Keratinocyte (primary cell): Measurements from ENCODE around the gene GZF1. TPM values are rescaled to one million over a fixed set of nuclear protein-coding genes. Genes with fewer than 3 reads are reported as not detected.

Experiments
- DNase-seq: peaks from one replicate; pipeline ENCODE4 v3.0.0-alpha.2; 2011; ENCODE audit warnings: low read depth, missing footprints, low spot score
- FAIRE-seq: peaks from 2 replicates; lab custom pipeline; 2011; peaks lifted over from hg19 to GRCh38; lab: Jason Lieb, UNC
- H2AFZ ChIP-seq: 2 replicates; pipeline ENCODE4 v1.6.0; 2012; ENCODE audit warnings: low read length, control low read depth, inconsistent platforms; ENCODE audit not compliant: control insufficient read depth
- H3K27ac ChIP-seq: 2 replicates; pipeline ENCODE4 v1.5.1; 2011; ENCODE audit warnings: low read length; ENCODE audit not compliant: control insufficient read depth, insufficient read depth
- H3K27me3 ChIP-seq: 3 replicates; pipeline ENCODE4 v1.6.0; 2011; ENCODE audit warnings: low read length; ENCODE audit not compliant: control insufficient read depth, insufficient read depth; ENCODE audit errors: extremely low read depth
- H3K36me3 ChIP-seq, 2 experiments: 2 replicates in 1 of 2; 3 replicates in 1 of 2; pipeline ENCODE4 v1.5.1; 2011; ENCODE audit warnings: low read length in 2 of 2, mild to moderate bottlenecking in 1 of 2; ENCODE audit not compliant: control insufficient read depth in 2 of 2, insufficient read depth in 2 of 2; ENCODE audit errors: extremely low read depth in 1 of 2
- H3K4me1 ChIP-seq: 3 replicates; pipeline ENCODE4 v1.5.1; 2011; ENCODE audit warnings: low read length; ENCODE audit not compliant: control insufficient read depth, insufficient read depth; ENCODE audit errors: extremely low read depth
- H3K4me2 ChIP-seq: 3 replicates; pipeline ENCODE4 v1.6.0; 2011; ENCODE audit warnings: low read depth, low read length; ENCODE audit not compliant: control insufficient read depth, insufficient read depth; ENCODE audit errors: extremely low read depth
- H3K4me3 ChIP-seq, 3 experiments: fragments of 200-600 bp in 1 of 3; sonication (generic) in 1 of 3; 2 replicates in 2 of 3; 3 replicates in 1 of 3; pipeline ENCODE4 v1.5.1; 2011 to 2016; ENCODE audit warnings: low read length in 3 of 3, mild to moderate bottlenecking in 3 of 3, control low read depth in 2 of 3, inconsistent platforms in 1 of 3, low read depth in 1 of 3, mixed read lengths in 1 of 3, mixed run types in 1 of 3, moderate library complexity in 1 of 3; ENCODE audit not compliant: control insufficient read depth in 2 of 3, insufficient read depth in 2 of 3; ENCODE audit errors: extremely low read depth in 1 of 3
- H3K79me2 ChIP-seq: 2 replicates; pipeline ENCODE4 v1.6.0; 2012; ENCODE audit warnings: low read length; ENCODE audit not compliant: control insufficient read depth, insufficient read depth
- H3K9ac ChIP-seq: 3 replicates; pipeline ENCODE4 v1.6.0; 2011; ENCODE audit warnings: low read length; ENCODE audit not compliant: control insufficient read depth, insufficient read depth; ENCODE audit errors: extremely low read depth
- H3K9me1 ChIP-seq: 3 replicates; pipeline ENCODE4 v1.6.0; 2011; ENCODE audit warnings: low read length; ENCODE audit not compliant: control insufficient read depth, insufficient read depth; ENCODE audit errors: extremely low read depth
- H3K9me3 ChIP-seq: 2 replicates; pipeline ENCODE4 v1.5.1; 2012; ENCODE audit warnings: low read depth, low read length; ENCODE audit not compliant: control insufficient read depth
- H4K20me1 ChIP-seq: 3 replicates; pipeline ENCODE4 v1.6.0; 2011; ENCODE audit warnings: low read length; ENCODE audit not compliant: control insufficient read depth, insufficient read depth; ENCODE audit errors: extremely low read depth
- EZH2 ChIP-seq: IDR thresholded peaks from one replicate; pipeline ENCODE4 v1.6.1; 2012; ENCODE audit warnings: inconsistent platforms, mild to moderate bottlenecking, low read length, moderate library complexity
- dilution Hi-C: fragments of 300-500 bp; cut with MboI; formaldehyde crosslinking; loops from one replicate; pipeline ENCODE4 v1.7.0; 2020; ENCODE audit warnings: low sequenced_read_pairs; ENCODE audit not compliant: extremely low pct_ligation_motif_present
- polyA minus RNA-seq, 3 experiments: library from RNA; depleted of rRNA, polyadenylated mRNA; stranded (reverse); fragments of >200 nt; gene quantifications; 1 replicate in 1 of 3; 2 replicates in 1 of 3; 3 replicates in 1 of 3; pipeline ENCODE4 v1.2.3, GENCODE V29; 2011
- polyA plus RNA-seq, 5 experiments: library from polyadenylated mRNA; depleted of rRNA in 3 of 5; stranded (reverse) in 3 of 5; stranded (forward) in 1 of 5; unstranded in 1 of 5; fragments of >200 nt; gene quantifications; 1 replicate in 1 of 5; 2 replicates in 3 of 5; 3 replicates in 1 of 5; pipeline versions ENCODE4 v1.2.1 to v1.2.3, GENCODE V29; 2011 to 2012; ENCODE audit warnings: missing spikeins in 2 of 5, low read depth in 1 of 5, low replicate concordance in 1 of 5
- TF ChIP-seq, protein P1 (sequence below), 3 experiments: IDR thresholded peaks in 1 of 3; conservative IDR thresholded peaks in 1 of 3; optimal IDR thresholded peaks in 1 of 3; 2 replicates in 2 of 3; 3 replicates in 1 of 3; pipeline versions ENCODE3 to v1.5.1; 2011; ENCODE audit warnings: low read length in 3 of 3, mild to moderate bottlenecking in 3 of 3, moderate library complexity in 2 of 3, control low read depth in 1 of 3, inconsistent platforms in 1 of 3; ENCODE audit not compliant: insufficient read depth in 2 of 3; ENCODE audit errors: extremely low read depth in 1 of 3

GZF1 gene
- 9.8 to 12.4 TPM (median 11.7 TPM) in 3 replicates for polyA plus RNA-seq
- polyA plus RNA-seq (2011; ENCODE audit: low read depth): 8.0 TPM
- 11.5 and 13.0 TPM in 2 replicates for polyA plus RNA-seq (2011; cell fraction: cytosol; rRNA removed)
- 19.2 and 21.6 TPM in 2 replicates for polyA plus RNA-seq (2011; cell fraction: nucleus; rRNA removed)
- 8.0 and 9.3 TPM in 2 replicates for polyA plus RNA-seq (2012; ENCODE audit: low replicate concordance)
- 12.6 to 42.5 TPM (median 27.9 TPM) in 3 replicates for polyA minus RNA-seq
- polyA minus RNA-seq (2011; cell fraction: cytosol; rRNA and poly(A)+ RNA removed): 21.5 TPM
- polyA minus RNA-seq (2011; cell fraction: nucleus; rRNA and poly(A)+ RNA removed): 12.1 and 22.9 TPM in 2 replicates

DNA sequence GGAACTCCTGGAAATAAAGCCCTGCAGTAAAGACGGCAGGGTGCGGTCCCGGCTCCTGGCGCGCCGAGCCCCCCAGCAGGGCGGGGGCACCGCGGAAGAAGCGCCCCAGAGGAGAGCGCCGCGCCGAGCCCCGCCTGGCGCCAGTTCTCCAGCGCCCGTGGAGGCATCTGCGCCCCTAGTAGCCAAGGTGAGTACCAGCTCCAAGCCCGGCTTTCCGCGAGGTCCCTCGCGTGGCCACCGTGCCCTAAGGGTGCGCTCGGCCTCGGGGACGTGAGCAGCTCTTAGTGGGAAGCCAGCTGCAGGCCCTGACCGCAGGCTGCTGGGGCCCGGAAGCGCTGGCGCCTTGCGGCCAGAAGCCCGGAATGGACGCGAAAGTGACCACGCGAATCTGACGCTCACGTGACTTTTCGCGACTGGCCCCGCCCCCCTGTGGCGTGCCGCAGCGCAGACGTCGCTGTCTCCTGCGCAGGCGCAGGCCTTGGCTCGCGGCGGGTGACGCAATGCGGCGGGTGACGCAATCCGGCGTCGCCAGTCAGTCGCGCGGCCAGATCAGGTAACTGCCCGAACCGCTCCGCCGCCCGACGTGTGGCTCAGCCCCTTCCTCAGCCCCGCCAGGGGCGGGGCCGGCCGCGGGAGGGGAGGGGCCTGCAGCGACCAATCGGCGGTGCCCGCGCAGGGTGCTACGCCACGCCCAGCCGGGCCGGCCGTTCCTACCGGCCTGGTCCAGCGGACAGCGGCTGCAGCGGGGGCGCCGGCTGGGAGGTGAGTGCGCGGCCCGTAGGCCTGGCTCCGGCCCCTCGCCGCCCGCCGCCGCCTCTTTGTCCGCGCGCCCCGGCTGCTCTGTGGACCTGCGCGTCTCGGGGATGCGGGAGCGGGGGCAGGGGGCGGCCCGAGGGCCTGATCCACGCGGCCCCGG, at the start of gene GZF1:
Gene GZF1 (plus strand): TSS at position 707 of the 916 bp plus-strand sequence. CDS start 2,202 bp downstream, outside the sequence.
- H3K4me3 ChIP-seq: peak within 1 kb of the TSS; percentile 83 to 87 (median 86)
- peak within 1 kb of the TSS; percentile 84 for H3K27ac ChIP-seq
- FAIRE-seq: no peak
- dilution Hi-C loops: no loop called here
- no peaks in the 10 kb centered on the region for H3K27me3 ChIP-seq
- DNase-seq: peak; percentile 92
- H3K9me1 ChIP-seq: no peaks in the 10 kb centered on the region
- peak within 1 kb of the TSS; percentile 86 for H2AFZ ChIP-seq
- no peaks in the 10 kb centered on the region for H3K9me3 ChIP-seq
- peaks cover 4 to 17% of the 10 kb centered on the region in 2 experiments for H3K36me3 ChIP-seq
- H3K4me2 ChIP-seq: peak within 1 kb of the TSS; percentile 92
- peaks cover 8% of the 10 kb centered on the region for H4K20me1 ChIP-seq
- H3K4me1 ChIP-seq: peaks cover 30% of the 10 kb centered on the region
- peak within 1 kb of the TSS; percentile 96 for H3K9ac ChIP-seq
- TF ChIP-seq, protein P1, sequence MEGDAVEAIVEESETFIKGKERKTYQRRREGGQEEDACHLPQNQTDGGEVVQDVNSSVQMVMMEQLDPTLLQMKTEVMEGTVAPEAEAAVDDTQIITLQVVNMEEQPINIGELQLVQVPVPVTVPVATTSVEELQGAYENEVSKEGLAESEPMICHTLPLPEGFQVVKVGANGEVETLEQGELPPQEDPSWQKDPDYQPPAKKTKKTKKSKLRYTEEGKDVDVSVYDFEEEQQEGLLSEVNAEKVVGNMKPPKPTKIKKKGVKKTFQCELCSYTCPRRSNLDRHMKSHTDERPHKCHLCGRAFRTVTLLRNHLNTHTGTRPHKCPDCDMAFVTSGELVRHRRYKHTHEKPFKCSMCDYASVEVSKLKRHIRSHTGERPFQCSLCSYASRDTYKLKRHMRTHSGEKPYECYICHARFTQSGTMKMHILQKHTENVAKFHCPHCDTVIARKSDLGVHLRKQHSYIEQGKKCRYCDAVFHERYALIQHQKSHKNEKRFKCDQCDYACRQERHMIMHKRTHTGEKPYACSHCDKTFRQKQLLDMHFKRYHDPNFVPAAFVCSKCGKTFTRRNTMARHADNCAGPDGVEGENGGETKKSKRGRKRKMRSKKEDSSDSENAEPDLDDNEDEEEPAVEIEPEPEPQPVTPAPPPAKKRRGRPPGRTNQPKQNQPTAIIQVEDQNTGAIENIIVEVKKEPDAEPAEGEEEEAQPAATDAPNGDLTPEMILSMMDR (optimal IDR thresholded peaks at IDR 0.05 in 1 of 3, IDR thresholded peaks at IDR 0.05 in 1 of 3, conservative IDR thresholded peaks at IDR 0.05 in 1 of 3; ENCODE audit: extremely low read depth in 1 of 3, insufficient read depth in 2 of 3, low read length in 3 of 3): peak in 1 of 3 experiments; percentile 2
- no peak for TF ChIP-seq EZH2
- peaks cover 44% of the 10 kb centered on the region for H3K79me2 ChIP-seq

DNA sequence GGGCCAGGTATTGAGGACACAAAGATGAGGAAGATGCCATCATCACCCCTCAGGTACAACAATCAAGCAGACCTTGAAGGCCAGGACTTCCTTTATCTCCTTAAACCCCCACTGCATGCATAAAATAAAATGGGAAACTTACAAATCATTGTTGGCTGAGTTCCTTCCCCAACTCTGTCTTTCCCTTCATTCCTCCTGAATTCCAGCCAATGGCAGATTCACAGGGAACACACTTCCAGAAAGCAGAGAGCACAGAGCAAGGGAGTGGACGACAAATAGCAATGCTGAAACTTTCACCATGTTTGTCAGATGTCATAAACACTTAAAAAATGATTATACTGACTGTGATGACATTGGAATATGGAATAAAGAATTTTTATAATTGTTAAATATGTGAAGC, 48.7 kb upstream of the GZF1 start:
- Histone ChIP-seq H3K36me3 (no peaks in the 10 kb centered on the region), H3K79me2 (no peaks in the 10 kb centered on the region), H3K4me2 (no peak overlapping the region), H3K9ac (no peak overlapping the region), H3K27ac (no peak overlapping the region), H3K9me3 (no peaks in the 10 kb centered on the region), H3K4me1 (no peaks in the 10 kb centered on the region), H3K9me1 (no peaks in the 10 kb centered on the region), H2AFZ (no peak overlapping the region), H3K4me3 (no peak overlapping the region), H4K20me1 (no peaks in the 10 kb centered on the region), H3K27me3 (no peaks in the 10 kb centered on the region)
- FAIRE-seq (no peak), DNase-seq (no peak)
- TF ChIP-seq, protein P1 (optimal IDR thresholded peaks at IDR 0.05 in 1 of 3, IDR thresholded peaks at IDR 0.05 in 1 of 3, conservative IDR thresholded peaks at IDR 0.05 in 1 of 3; ENCODE audit: extremely low read depth in 1 of 3, insufficient read depth in 2 of 3, low read length in 3 of 3): no peak
- no peak for TF ChIP-seq EZH2
- dilution Hi-C loops: no loop called here
